NCI-H2107 treated with DMSO at 0.1 percent for 48 hours (cell line): Measurements from ENCODE around the gene GPRIN2.
"Not testable (repeated sequence)": the region's sequence is repeated elsewhere in the genome, so short reads cannot be mapped to it uniquely, and the experiment has no call there.

Source experiments
- DNase-seq: peaks from one replicate; lab custom pipeline; 2025; ENCODE audit not compliant: unreplicated experiment; lab: John Stamatoyannopoulos, UW

Gene GPRIN2

DNA sequence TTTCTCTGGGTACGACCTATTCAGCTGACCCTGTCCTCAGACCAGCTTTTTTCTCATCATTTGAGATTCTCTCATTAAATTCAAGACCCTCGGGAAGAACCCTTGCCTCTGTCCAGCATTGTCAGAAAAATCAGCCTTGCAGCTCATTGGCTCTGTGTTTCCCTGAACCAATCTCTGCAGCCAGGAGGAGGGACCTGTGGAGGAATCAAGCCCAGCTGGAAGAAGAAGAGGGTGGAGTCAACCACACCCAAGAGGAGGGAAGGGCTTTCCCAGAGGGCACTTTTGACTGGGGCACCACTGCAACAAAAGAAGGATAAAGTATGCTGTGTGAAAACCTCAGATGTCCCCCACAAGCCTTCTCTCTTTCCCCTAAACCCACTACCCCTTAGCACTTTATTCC is 14.2 kb upstream of the GPRIN2 start:
- not testable (repeated sequence) for DNase-seq

DNA sequence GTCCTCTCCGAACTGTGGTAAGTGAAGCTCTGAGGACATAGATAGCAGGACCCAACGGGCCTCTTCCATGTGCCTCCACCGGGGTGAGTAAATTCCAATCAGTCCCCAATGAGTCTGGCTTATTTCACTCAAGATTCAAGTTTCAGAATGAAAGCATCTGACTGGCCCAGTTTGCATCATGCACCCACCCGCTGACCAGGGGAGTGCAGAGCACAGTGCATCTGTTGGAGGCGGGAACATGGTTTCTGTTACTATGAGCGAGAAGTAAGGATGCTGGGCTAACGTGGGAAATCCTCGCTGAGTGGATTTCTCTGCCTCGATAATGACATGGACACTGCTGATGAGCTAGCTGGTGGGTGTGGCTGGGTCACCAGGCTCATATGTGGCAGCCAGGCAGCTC is 10.7 kb upstream of the GPRIN2 start:
- DNase-seq, result not testable (repeated sequence)

GRCh38 chr10:46565591-46566332 is 9.3 kb upstream of the GPRIN2 start:
- DNase-seq, result peak; percentile 8

GRCh38 chr10:46560952-46561351 is 4.5 kb upstream of the GPRIN2 start:
- no peak for DNase-seq

DNA sequence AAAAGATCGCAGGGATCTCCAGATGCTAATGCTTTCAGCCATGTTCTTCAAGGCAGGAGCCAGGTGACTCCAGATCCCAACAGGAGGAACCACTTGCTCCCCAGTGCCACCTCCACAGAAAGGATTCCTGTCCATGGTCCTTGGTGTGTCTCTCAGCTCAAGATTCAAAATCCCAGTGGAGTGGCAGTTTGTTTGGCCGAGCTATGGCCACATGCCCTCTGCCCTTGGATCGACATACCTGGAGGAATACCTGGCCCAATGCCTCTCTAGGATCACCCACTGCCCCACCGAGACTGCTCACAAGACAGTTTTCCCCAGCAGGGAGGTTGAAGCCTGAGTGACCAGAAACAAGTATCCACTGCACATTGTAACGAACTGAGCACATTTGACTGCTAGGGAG is 3.9 kb upstream of the GPRIN2 start:
- DNase-seq, result no peak

GRCh38 chr10:46559231-46559671 is 2.8 kb upstream of the GPRIN2 start:
- no peak for DNase-seq

DNA sequence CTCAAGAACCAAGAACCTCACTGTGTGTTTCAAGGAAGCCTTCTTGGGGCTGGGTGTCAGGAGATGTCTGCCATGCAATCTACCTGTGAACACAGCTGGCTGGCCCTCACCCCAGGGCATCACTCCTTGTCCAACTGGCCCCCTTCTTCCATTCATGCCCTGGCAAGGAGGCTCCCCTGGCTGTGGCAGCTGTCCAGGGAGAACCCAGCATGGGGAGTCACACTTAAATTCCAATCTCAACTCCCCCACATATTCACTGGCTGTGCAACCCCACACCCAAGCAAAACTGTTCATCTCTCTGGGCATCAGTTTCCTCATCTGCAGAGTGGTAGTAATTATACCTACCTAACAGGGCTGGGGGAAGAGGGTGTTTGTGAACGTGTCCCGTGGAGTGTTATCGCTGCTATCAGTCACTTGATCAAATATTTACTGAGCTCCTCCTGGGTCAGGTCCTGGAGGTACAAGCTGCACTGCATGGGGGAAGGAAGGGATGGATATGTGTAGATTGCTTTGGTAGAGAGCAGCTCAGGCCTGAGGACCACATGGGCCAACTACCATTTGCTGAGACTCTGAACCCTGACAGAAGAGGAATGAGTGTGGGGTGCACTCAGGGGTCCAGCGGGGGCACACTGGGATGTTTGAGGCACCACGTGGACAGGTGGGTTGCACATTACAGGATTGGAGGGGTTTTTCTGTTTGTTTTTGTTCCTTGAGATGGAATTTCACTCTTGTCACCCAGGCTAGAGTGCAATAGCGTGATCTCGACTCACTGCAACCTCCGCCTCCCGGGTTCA is 2.1 kb upstream of the GPRIN2 start:
- DNase-seq, result no peak

- DNase-seq, result no peak
Measured at GRCh38 chr10:46558122-46558391, 1.6 kb upstream of the GPRIN2 start.

DNA sequence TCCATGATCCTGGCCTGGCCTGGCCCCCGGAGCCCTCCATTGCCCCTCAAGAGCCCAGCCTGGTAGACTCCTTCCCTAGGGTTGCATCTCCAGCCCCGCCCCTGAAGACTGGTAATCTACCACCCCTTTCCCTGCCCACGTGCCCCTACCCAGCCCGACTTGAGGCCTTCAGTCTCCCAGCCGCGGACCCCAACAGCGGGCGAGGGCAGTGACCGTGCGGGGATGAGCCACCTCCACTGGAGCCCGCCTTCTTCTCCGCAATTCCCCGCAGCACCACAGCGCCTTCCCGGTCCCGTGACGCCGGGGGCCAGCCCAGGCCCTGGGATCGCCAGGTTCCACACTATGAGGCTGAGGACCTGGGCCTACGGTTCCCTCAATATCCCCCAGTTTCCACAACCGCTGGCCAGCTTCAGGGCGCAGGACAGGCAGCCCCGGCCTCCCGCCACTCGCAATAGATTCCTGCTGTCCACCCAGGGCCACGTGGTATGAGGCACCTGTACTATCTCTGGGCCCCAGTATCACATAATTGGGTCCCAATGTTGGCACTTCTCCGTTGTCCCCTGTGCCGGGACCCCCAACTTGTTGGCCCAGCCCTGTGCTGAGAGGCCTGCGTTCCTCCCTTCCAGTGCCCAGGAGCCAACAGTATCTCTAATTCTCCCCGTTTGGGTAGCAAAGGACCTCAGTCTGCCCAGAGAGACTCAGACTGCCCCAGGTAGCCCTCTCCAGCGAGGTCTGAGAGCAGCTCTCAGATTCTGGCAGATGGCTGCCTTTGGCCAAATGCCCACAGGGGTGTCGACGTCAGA is 1.1 kb upstream of the GPRIN2 start:
- DNase-seq, result no peak

DNA sequence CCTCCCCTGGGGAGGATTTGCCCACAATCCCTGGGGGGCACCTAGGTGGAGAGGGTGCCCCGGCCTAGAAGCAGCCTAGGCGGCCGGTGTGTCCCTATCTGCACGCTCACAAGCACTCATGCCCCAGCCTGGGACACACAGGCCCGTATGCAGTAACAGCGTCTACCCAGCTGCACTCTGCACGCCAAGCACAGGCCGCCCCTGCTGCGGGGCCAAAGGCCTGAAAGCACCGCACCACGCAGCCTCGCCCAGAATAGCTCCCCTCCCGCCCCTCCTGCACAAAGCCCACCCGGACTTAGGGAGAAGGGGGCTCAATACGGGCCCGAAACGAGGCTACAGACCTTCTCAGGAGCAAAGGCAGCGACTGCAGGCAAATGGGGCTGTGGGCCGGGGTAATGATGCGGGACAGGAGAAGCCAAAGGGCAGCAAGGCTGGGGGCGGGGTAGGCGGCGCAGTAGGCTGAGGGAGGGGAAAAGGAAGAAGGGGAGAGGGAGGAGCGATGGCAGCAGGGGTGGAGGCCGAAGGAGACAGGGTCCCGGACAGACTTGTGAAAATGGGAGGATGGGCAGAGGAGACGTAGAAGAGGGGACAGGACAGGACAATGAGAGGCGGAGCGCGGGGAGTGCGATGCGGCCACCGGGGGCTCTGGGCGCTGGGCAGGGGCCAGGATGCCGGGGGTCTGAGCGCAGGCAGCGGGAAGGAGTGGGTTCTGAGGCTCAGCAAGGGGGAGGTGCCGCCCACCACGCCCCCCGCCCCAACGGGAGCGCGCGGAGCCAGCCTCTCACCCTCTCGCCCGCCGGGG is 544 bp downstream of the GPRIN2 start:
- no peak for DNase-seq

DNA sequence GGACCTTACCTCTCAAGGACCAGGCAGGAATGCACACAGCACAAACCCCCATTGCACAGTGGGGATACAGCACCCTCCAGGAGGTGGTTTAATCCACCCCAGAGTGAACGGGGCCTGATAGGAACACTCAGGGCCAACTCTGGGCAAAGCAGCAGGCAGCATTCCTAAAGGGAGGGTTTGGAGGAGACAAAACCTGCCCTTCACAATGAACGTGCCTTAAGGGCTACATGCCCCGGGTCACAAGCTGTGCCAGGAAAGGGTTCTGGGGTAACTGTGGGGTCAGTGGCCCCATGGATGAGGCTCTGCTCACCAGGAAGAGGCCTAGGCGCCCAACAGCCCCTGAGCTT is 1.1 kb downstream of the GPRIN2 start:
- no peak for DNase-seq

GRCh38 chr10:46554166-46554781 is 2.2 kb downstream of the GPRIN2 start:
- no peak for DNase-seq

DNA sequence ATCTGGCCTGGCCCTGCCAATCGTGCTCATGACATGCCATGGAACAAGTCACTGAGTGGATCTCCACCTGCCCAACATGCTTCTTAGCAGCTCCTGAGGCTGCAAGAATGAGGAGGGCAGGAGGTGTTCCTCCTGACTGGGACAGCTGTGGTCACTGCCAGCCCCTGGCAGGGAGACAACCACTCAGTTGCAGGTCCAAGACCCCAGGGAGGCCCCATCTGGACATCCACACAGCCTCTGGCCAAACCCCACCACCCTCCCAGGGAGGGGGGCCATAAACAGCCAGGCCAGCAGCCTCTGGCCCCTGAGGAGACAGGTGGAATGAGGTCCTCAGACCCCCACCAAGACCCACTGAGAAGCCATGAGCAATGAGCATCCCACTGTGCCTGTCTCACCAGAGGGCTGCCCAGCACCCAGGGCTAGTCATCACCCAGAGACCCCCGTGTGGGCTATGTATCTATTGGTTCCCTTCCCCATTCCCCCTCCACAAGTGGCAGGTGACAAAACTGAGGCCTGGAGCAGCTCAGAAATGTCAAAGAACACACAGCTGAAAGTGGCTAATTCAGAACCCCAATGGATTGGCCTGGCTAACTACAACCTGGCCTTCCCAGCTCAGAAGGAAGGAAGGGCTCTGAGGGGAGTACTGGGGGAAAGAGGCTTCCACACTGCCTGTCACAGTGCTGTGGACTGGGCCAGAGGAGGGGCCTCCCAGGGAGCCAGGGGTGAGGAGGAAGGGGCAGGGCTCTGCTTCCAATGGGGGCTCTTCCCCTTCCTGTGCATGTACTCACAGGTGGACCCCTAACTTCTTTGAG is 3.0 kb downstream of the GPRIN2 start:
- DNase-seq, result no peak

- DNase-seq, result no peak
Measured at GRCh38 chr10:46552526-46553237, 3.8 kb downstream of the GPRIN2 start.

DNA sequence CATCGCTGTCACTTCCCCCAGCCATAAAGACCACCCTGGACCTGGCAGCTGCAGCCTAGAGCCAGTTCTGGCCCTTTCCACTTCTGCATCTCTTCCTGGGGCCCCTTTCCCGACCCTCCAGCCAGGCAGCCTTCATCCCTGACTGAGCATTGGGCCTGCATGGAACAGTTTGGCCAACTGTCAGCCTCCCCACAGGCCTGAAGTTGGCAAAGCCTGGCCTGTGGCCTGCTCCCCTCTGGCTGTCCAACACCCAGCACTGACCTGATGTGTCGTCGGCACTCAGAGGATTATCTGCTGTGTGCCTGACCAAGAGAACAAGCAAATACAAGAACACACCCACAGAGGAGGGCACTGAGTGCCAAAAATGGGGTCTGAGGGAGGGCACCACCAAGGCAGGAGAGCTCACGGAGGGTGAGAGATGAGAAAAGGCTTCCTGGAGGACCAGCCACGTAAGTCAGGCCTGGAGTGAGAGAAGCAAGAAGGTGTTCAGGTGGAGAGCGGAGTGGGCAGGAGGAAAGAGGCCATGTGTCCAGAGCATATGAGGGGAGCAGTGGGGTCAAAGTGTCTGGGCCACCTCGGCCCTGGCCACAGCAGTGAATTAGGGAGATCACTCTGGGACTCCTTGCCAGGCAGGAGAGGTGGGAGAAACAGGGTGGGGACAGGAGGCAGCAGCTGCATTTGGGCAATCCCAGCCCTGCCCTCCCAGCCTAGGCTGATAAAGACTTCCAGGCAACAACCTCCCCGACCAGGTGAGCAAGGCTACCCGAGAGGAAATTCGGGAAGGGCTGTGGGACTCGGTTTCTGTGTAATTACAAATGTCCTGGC is 4.5 kb downstream of the GPRIN2 start:
- no peak for DNase-seq

DNA sequence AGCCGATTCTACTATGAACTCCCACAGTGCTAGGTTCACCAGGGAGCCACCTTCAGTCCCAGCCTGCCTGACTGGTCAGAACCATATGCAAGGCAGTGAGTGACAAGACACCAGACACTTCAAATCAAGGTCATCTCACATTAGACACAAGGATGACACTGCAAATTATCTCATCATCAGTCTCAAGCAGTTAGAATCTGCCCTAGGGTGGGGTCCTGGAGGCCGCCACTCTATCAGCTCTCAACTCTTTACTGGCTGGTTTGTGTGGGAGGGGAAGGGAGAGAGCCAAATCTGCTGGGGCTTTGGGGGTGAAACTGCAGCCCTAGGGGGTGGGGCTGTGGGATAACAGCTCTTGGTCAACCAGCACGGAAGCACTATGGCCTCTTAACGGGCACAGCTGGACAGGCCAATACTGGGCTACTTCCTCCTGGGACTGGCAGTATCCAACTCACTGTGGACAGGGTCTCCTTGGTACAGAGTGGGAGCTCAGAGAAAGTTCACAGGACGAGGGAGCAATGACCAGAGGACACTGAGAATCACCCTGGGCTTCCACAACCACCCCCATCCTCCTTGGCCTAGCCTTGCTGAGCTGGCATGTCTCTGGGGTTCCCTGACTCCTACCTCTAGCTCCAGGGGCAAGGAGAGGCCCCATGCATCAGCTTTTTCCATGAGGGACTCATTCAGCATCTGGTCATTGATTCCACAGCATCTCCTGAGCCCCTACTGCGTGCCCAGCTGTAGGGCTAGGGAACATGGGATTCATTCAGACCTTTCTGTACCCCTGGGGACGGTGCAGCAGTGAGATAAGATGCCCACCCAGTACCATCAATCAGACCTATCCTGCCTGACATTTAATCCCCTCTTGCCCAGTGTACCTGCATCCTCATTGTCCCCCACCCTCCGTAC is 5.4 kb downstream of the GPRIN2 start:
- DNase-seq, result no peak

GRCh38 chr10:46550076-46550790 is 6.2 kb downstream of the GPRIN2 start:
- DNase-seq, result no peak
